HepG2 (cell line): ENCODE data around the gene SPATC1L. TPM values are rescaled to one million over a fixed set of nuclear protein-coding genes. Genes with fewer than 3 reads are reported as not detected.

Source experiments
- ATAC-seq: fragments of 200-7000 bp; cut with Tn5 transposase; 3 replicates; pipeline ENCODE4 v1.9.1; 2020; ENCODE audit warnings: mild to moderate bottlenecking, moderate library complexity
- BruUV-seq: library from RNA; stranded (reverse); fragments of 400-500 nt; replicated peaks from 2 replicates; lab custom pipeline; 2021; lab: Mats Ljungman, UMichigan
- CTCF ChIA-PET: fragments of 300-600 bp; formaldehyde crosslinking; extraction: SDS; loops from one replicate; lab custom pipeline; 2021; ENCODE audit warnings: low total read pairs, inconsistent platforms, low intra/inter-chr PET ratio; lab: Yijun Ruan, JAX
- POLR2A ChIA-PET: fragments of 350-600 bp; sonication (Branson Sonifier 250); formaldehyde crosslinking; loops from one replicate; lab custom pipeline; 2020; ENCODE audit warnings: antibody characterized with exemption, inconsistent platforms; lab: Yijun Ruan, JAX
- DNase-seq: peaks from one replicate; pipeline ENCODE4 v3.0.0-alpha.2; 2015; ENCODE audit warnings: low spot score
- FAIRE-seq: peaks from 3 replicates; lab custom pipeline; 2011; peaks lifted over from hg19 to GRCh38; lab: Jason Lieb, UNC
- H2AFZ ChIP-seq: one replicate; pipeline ENCODE4 v1.6.1; 2011; ENCODE audit warnings: low read length, inconsistent platforms
- H3K27ac ChIP-seq: fragments of 300-600 bp; 3 replicates; pipeline ENCODE4 v1.8.0; 2011; ENCODE audit warnings: mixed run types, mild to moderate bottlenecking, mixed read lengths, low read length, inconsistent platforms; ENCODE audit not compliant: insufficient read depth; ENCODE audit errors: extremely low read length
- H3K27me3 ChIP-seq, 2 experiments: fragments of 200-600 bp in 1 of 2; 2 replicates in 1 of 2; 3 replicates in 1 of 2; pipeline versions ENCODE4 v1.6.0 to v1.8.0; 2011; ENCODE audit warnings: low read length in 2 of 2, mild to moderate bottlenecking in 2 of 2, moderate library complexity in 2 of 2, inconsistent platforms in 1 of 2; ENCODE audit not compliant: insufficient read depth in 2 of 2, control insufficient read depth in 1 of 2
- H3K36me3 ChIP-seq, 2 experiments: fragments of 200-600 bp in 1 of 2; replicated peaks in 1 of 2; 2 replicates in 1 of 2; 3 replicates in 1 of 2; pipeline versions ENCODE4 v1.5.1 to v1.8.0; 2011; ENCODE audit warnings: low read length in 2 of 2, inconsistent platforms in 1 of 2; ENCODE audit not compliant: insufficient read depth in 2 of 2, control insufficient read depth in 1 of 2
- H3K4me1 ChIP-seq: 2 replicates; pipeline ENCODE4 v1.5.1; 2012; ENCODE audit warnings: low read length, inconsistent platforms; ENCODE audit not compliant: insufficient read depth
- H3K4me2 ChIP-seq: 2 replicates; pipeline ENCODE4 v1.6.0; 2011; ENCODE audit warnings: low read depth, low read length, inconsistent platforms
- H3K4me3 ChIP-seq, 3 experiments: fragments of 200-600 bp in 1 of 3; sonication (generic), shearing (Covaris generic) in 1 of 3; replicated peaks in 1 of 3; 2 replicates each; pipeline ENCODE4 v1.5.1; 2011 to 2016; ENCODE audit warnings: low read length in 3 of 3, inconsistent platforms in 2 of 3, low read depth in 2 of 3, mild to moderate bottlenecking in 2 of 3, control low read depth in 1 of 3, mixed read lengths in 1 of 3; ENCODE audit not compliant: insufficient read depth in 1 of 3
- H3K79me2 ChIP-seq: one replicate; pipeline ENCODE4 v1.6.1; 2011; ENCODE audit warnings: low read length, inconsistent platforms; ENCODE audit not compliant: insufficient read depth
- H3K9ac ChIP-seq: 2 replicates; pipeline ENCODE4 v1.6.0; 2011; ENCODE audit warnings: mild to moderate bottlenecking, low read depth, low read length, inconsistent platforms; ENCODE audit not compliant: insufficient read depth
- H3K9me3 ChIP-seq: 2 replicates; pipeline ENCODE4 v1.5.1; 2012; ENCODE audit warnings: mild to moderate bottlenecking, low read length
- H4K20me1 ChIP-seq: 2 replicates; pipeline ENCODE4 v1.6.0; 2011; ENCODE audit warnings: inconsistent platforms, mild to moderate bottlenecking, low read length, moderate library complexity; ENCODE audit not compliant: insufficient read depth
- BORCS8-MEF2B ChIP-seq: sonication (generic); formaldehyde crosslinking; IDR thresholded peaks from 2 replicates; pipeline ENCODE4 v1.8.0; 2022; ENCODE audit warnings: mild to moderate bottlenecking, missing genetic modification reagents
- PAF1 ChIP-seq: IDR thresholded peaks from 2 replicates; pipeline ENCODE4 v1.6.1; 2016; ENCODE audit warnings: missing genetic modification reagents, missing compliant biosample characterization
- RAD21 ChIP-seq: fragments of 450-650 bp; formaldehyde crosslinking; IDR thresholded peaks from 2 replicates; pipeline ENCODE4 v1.5.0; 2020; ENCODE audit warnings: mild to moderate bottlenecking
- RNF2 ChIP-seq: fragments of 450-650 bp; conservative IDR thresholded peaks from 2 replicates; pipeline ENCODE4 v1.6.1; 2016; ENCODE audit warnings: low read depth
- RORA ChIP-seq: sonication (generic); formaldehyde crosslinking; IDR thresholded peaks from 2 replicates; pipeline ENCODE4 v1.5.0; 2020; ENCODE audit warnings: mild to moderate bottlenecking, missing genetic modification reagents, moderate library complexity
- SALL1 ChIP-seq: sonication (generic); formaldehyde crosslinking; IDR thresholded peaks from 2 replicates; pipeline ENCODE4 v1.8.0; 2022; ENCODE audit warnings: mild to moderate bottlenecking, missing genetic modification reagents
- ZBTB8A ChIP-seq: sonication (generic); formaldehyde crosslinking; IDR thresholded peaks from 2 replicates; pipeline ENCODE4 v1.4.0; 2020; ENCODE audit warnings: mild to moderate bottlenecking, low read depth, missing genetic modification reagents, borderline replicate concordance
- ZKSCAN5 ChIP-seq: sonication (generic); formaldehyde crosslinking; IDR thresholded peaks from 2 replicates; pipeline ENCODE4 v1.5.1; 2020; ENCODE audit warnings: mild to moderate bottlenecking, missing genetic modification reagents
- ZNF282 ChIP-seq: fragments of 450-650 bp; IDR thresholded peaks from 2 replicates; pipeline ENCODE4 v1.6.1; 2018; ENCODE audit not compliant: partially characterized antibody
- ZNF292 ChIP-seq: sonication (generic); formaldehyde crosslinking; IDR thresholded peaks from 2 replicates; pipeline ENCODE4 v1.8.1; 2022; ENCODE audit warnings: mild to moderate bottlenecking, low read depth, missing genetic modification reagents, borderline replicate concordance
- ZNF296 ChIP-seq: sonication (generic); formaldehyde crosslinking; conservative IDR thresholded peaks from 2 replicates; pipeline ENCODE4 v1.5.0; 2020; ENCODE audit warnings: mild to moderate bottlenecking, missing genetic modification reagents
- ZNF44 ChIP-seq: sonication (generic); formaldehyde crosslinking; IDR thresholded peaks from 2 replicates; pipeline ENCODE4 v1.5.1; 2020; ENCODE audit warnings: mild to moderate bottlenecking, missing genetic modification reagents
- ZNF562 ChIP-seq: sonication (generic); formaldehyde crosslinking; IDR thresholded peaks from 2 replicates; pipeline ENCODE4 v1.8.0; 2022; ENCODE audit warnings: missing genetic modification reagents, borderline replicate concordance
- ZNF563 ChIP-seq: sonication (generic); formaldehyde crosslinking; IDR thresholded peaks from 2 replicates; pipeline ENCODE4 v1.8.0; 2022; ENCODE audit warnings: mild to moderate bottlenecking, moderate library complexity, missing genetic modification reagents
- ZNF674 ChIP-seq: sonication (generic); formaldehyde crosslinking; IDR thresholded peaks from 2 replicates; pipeline ENCODE4 v1.5.0; 2020; ENCODE audit warnings: low read depth, mild to moderate bottlenecking, missing genetic modification reagents
- ZNF746 ChIP-seq: sonication (generic); formaldehyde crosslinking; IDR thresholded peaks from 2 replicates; pipeline ENCODE4 v1.8.0; 2022; ENCODE audit warnings: mild to moderate bottlenecking, missing genetic modification reagents
- ZNF891 ChIP-seq: sonication (generic); formaldehyde crosslinking; IDR thresholded peaks from 2 replicates; pipeline ENCODE4 v1.5.0; 2020; ENCODE audit warnings: mild to moderate bottlenecking, missing genetic modification reagents
- WGBS: methylation state at CpG from one replicate; pipeline ENCODE4 v1.1.6; 2017; ENCODE audit warnings: low lambda C conversion rate; 5-methylcytosine and 5-hydroxymethylcytosine counted together
- in situ Hi-C: cut with HindIII; loops from 2 replicates; pipeline ENCODE4 v1.10.0; 2017; ENCODE audit warnings: low pct_unique_long_range_greater_than_20kb; ENCODE audit not compliant: extremely low pct_ligation_motif_present
- intact Hi-C: fragments of 100-400 bp; cut with micrococcal nuclease; formaldehyde crosslinking; loops from one replicate; pipeline ENCODE4 v1.10.0; 2022; ENCODE audit not compliant: unreplicated experiment
- polyA plus RNA-seq, 8 experiments: library from polyadenylated mRNA; depleted of rRNA in 3 of 8; stranded (reverse) in 7 of 8; unstranded in 1 of 8; fragments of >200 nt; fragmentation: Illumina TruSeq in 4 of 8; extraction: Trizol in 4 of 8; gene quantifications; 2 replicates each; pipeline versions ENCODE4 v1.2.1 to v1.2.3, GENCODE V29; 2011 to 2016; ENCODE audit warnings: low read depth in 4 of 8, missing spikeins in 1 of 8, mixed read lengths in 1 of 8; ENCODE audit not compliant: insufficient read depth in 1 of 8
- total RNA-seq, 5 experiments: library from RNA; depleted of rRNA; stranded (reverse); fragments of >200 nt; fragmentation: Illumina TruSeq; extraction: Trizol; gene quantifications; 2 replicates each; pipeline ENCODE4 v1.2.3, GENCODE V29; 2016; ENCODE audit warnings: low read depth in 1 of 5
- TF ChIP-seq, protein P1 (sequence below), 2 experiments: sonication (generic) in 1 of 2; formaldehyde crosslinking in 1 of 2; IDR thresholded peaks; 2 replicates each; pipeline versions ENCODE4 v1.6.1 to v1.9.0; 2014 to 2022; ENCODE audit warnings: antibody characterized with exemption in 1 of 2, borderline replicate concordance in 1 of 2, inconsistent platforms in 1 of 2, low read depth in 1 of 2, missing genetic modification reagents in 1 of 2
- TF ChIP-seq, protein P2 (sequence below): sonication (generic); formaldehyde crosslinking; IDR thresholded peaks from 2 replicates; pipeline ENCODE4 v1.5.0; 2020; ENCODE audit warnings: missing genetic modification reagents, mild to moderate bottlenecking, borderline replicate concordance

The SPATC1L gene
- total and polyA plus RNA-seq, 2 of the 13 experiments (the other 11 are each of a cell fraction or from before 2014, with no cell fraction given), result 1.4 to 3.3 TPM

DNA sequence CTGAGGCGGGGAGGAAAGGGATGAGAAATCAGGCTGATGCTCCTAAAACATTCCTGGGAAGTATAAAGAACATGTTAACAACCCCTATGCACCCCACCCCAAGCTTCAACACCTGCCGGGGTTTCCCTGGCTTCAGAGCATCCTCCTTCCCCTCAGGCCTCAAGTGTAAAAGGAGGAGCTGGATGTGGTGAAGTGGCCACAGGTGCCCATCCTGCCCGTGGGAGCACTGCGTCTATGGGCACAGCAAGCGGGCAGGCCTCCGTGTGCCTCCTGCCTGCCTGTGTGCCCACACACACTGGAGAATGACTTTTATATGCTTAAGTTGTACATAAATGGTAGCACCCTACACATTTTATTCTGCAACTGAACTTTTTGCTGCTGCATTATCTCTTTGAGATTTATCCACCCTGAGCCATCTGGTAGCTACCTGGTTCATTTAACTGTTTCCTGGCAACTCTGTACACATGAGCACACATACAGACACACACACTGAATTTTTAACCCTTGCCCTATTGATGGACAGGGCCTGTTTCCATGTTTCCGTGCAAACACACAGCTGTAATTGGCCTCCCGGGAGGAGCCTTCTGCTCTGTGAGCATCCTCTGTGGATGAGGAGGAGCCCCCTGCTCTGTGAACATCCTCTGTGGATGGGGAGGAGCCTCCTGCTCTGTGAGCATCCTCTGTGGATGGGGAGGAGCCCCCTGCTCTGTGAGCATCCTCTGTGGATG, 15.4 kb downstream of the SPATC1L start:
- in situ Hi-C loops, result no loop called here
- 61% methylated on average over 8 of the region's 8 CpGs for WGBS

More for the DNA sequence above, 15.4 kb downstream of the SPATC1L start:
- Histone ChIP-seq H3K27me3 (no peaks in the 10 kb centered on the region; a peak in 1 of 5 replicates), H3K36me3 (no peaks in the 10 kb centered on the region), H3K27ac (no peak overlapping the region), H3K4me3 (no peak overlapping the region), H3K4me2 (no peak overlapping the region), H3K79me2 (no peaks in the 10 kb centered on the region), H3K9ac (no peak overlapping the region), H3K4me1 (no peaks in the 10 kb centered on the region), H3K9me3 (no peaks in the 10 kb centered on the region)
- POLR2A ChIA-PET, result no interaction called here
- ATAC-seq (no peak), FAIRE-seq (no peak), DNase-seq (no peak)
- CTCF ChIA-PET, result no interaction called here
- BruUV-seq, result no TSS peak
- intact Hi-C loops, result no loop called here
- TF ChIP-seq, protein P1, sequence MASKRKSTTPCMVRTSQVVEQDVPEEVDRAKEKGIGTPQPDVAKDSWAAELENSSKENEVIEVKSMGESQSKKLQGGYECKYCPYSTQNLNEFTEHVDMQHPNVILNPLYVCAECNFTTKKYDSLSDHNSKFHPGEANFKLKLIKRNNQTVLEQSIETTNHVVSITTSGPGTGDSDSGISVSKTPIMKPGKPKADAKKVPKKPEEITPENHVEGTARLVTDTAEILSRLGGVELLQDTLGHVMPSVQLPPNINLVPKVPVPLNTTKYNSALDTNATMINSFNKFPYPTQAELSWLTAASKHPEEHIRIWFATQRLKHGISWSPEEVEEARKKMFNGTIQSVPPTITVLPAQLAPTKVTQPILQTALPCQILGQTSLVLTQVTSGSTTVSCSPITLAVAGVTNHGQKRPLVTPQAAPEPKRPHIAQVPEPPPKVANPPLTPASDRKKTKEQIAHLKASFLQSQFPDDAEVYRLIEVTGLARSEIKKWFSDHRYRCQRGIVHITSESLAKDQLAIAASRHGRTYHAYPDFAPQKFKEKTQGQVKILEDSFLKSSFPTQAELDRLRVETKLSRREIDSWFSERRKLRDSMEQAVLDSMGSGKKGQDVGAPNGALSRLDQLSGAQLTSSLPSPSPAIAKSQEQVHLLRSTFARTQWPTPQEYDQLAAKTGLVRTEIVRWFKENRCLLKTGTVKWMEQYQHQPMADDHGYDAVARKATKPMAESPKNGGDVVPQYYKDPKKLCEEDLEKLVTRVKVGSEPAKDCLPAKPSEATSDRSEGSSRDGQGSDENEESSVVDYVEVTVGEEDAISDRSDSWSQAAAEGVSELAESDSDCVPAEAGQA (IDR thresholded peaks at IDR 0.05; ENCODE audit: low read depth), result no peak
- TF ChIP-seq, protein P1 (CRISPR knock-in tag; IDR thresholded peaks at IDR 0.05; ENCODE audit: borderline replicate concordance), result no peak
- no peak for TF ChIP-seq RORA (CRISPR knock-in tag)
- TF ChIP-seq ZKSCAN5 (CRISPR knock-in tag), result no peak
- no peak for TF ChIP-seq ZNF562 (CRISPR knock-in tag)
- no peak for TF ChIP-seq ZNF674 (CRISPR knock-in tag)
- no peak for TF ChIP-seq ZBTB8A (CRISPR knock-in tag)
- no peak for TF ChIP-seq RAD21
- no peak for TF ChIP-seq ZNF282
- no peak for TF ChIP-seq PAF1 (CRISPR knock-in tag)
- no peak for TF ChIP-seq ZNF891 (CRISPR knock-in tag)
- no peak for TF ChIP-seq ZNF746 (CRISPR knock-in tag)
- TF ChIP-seq ZNF563, result no peak
- no peak for TF ChIP-seq ZNF292 (CRISPR knock-in tag)
- TF ChIP-seq, protein P2, sequence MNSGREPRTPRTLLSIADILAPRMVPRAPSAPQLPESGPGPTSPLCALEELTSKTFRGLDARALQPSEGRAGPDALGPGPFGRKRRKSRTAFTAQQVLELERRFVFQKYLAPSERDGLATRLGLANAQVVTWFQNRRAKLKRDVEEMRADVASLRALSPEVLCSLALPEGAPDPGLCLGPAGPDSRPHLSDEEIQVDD (CRISPR knock-in tag), result no peak
- no peak for TF ChIP-seq ZNF296
- no peak for TF ChIP-seq BORCS8-MEF2B (CRISPR knock-in tag)
- no peak for TF ChIP-seq RNF2
- no peak for TF ChIP-seq SALL1 (CRISPR knock-in tag)
- TF ChIP-seq ZNF44 (CRISPR knock-in tag), result no peak
- TF ChIP-seq, all 625 proteins: peak for 0
- Histone ChIP-seq H2AFZ (no peak overlapping the region), H4K20me1 (no peaks in the 10 kb centered on the region)
